Breast epithelium (tissue), 3 donors: ENCODE results near the gene IL1F10.

Experiments
- POLR2A ChIP-seq: fragments of 450-650 bp; IDR thresholded peaks from one replicate; pipeline ENCODE4 v1.6.1; 2016; ENCODE audit warnings: antibody characterized with exemption, mild to moderate bottlenecking, moderate library complexity
- TF ChIP-seq, protein P1 (sequence below), 3 donors: fragments of 450-650 bp; IDR thresholded peaks; one replicate each; pipeline ENCODE4 v1.5.1; 2016 to 2017; ENCODE audit warnings: antibody characterized with exemption in 3 of 3, mild to moderate bottlenecking in 3 of 3, moderate library complexity in 3 of 3

DNA sequence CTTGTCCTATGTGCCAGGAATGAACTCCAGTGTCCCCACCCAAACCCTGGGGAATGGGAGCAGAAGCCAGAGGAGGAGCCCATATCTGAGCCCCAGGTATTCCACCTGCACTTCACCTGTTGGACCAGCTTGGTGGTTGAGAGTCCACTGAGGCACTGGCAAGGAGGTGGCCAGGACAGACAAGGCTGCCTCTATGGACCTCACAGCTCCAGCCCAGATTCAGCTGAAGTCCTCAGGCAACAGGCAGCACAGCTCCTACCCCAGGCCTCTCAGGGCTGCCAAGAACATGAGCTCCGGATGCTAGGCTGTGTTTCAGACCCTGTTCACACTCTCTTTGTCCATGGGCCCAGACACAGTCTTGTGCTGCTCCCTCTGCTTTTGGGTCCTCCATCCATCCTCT, 2.9 kb upstream of the IL1F10 start:
- TF ChIP-seq, protein P1, sequence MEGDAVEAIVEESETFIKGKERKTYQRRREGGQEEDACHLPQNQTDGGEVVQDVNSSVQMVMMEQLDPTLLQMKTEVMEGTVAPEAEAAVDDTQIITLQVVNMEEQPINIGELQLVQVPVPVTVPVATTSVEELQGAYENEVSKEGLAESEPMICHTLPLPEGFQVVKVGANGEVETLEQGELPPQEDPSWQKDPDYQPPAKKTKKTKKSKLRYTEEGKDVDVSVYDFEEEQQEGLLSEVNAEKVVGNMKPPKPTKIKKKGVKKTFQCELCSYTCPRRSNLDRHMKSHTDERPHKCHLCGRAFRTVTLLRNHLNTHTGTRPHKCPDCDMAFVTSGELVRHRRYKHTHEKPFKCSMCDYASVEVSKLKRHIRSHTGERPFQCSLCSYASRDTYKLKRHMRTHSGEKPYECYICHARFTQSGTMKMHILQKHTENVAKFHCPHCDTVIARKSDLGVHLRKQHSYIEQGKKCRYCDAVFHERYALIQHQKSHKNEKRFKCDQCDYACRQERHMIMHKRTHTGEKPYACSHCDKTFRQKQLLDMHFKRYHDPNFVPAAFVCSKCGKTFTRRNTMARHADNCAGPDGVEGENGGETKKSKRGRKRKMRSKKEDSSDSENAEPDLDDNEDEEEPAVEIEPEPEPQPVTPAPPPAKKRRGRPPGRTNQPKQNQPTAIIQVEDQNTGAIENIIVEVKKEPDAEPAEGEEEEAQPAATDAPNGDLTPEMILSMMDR (IDR thresholded peaks at IDR 0.05): no peak
- no peak for TF ChIP-seq POLR2A
